ENCODE data around the gene NHSL1. TPM values are rescaled to one million over a fixed set of nuclear protein-coding genes. Genes with fewer than 3 reads are reported as not detected.
A peak's percentile ranks its signal among the peaks of the same experiment; 100 is the strongest.

Gene NHSL1
- total RNA-seq, 2 experiments from 2014 or later = 0.20 to 0.35 TPM

DNA sequence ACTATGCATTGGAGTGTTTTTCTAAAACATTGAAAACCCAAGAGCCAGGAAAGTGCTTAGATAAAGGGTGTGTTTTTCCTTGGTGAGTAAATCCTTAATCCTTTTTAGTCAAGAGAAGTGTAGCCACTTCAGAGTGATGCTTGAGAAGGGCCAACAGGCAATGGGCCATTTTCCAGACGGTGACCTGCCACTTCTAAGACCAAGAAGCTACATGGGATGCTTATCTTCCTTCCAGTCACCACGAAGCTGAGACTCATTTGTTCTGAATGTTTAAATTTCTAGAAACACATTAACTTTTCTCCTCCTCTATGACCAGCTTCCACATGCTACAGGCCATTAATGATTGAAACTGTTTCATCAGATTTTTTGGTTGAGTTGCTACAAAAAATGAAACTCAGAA lies 34.4 kb upstream of the NHSL1 start:
- no peak for DNase-seq
- CTCF ChIA-PET = interaction anchor here (1.0 kb wide), 1 partner anchor 10 kb away, joined by 3 read pairs; no protein-coding TSS in a partner anchor
- no peaks in the 10 kb centered on the region for H3K36me3 Mint-ChIP-seq
- no peaks in the 10 kb centered on the region for H3K4me1 Mint-ChIP-seq
- peaks cover 64% of the 10 kb centered on the region for H3K27me3 Mint-ChIP-seq
- H3K4me3 Mint-ChIP-seq = no peak overlapping the region
- no peak overlapping the region for H3K27ac Mint-ChIP-seq
- ATAC-seq = no peak
- H3K9me3 Mint-ChIP-seq (ENCODE audit: low read depth) = no peaks in the 10 kb centered on the region

DNA sequence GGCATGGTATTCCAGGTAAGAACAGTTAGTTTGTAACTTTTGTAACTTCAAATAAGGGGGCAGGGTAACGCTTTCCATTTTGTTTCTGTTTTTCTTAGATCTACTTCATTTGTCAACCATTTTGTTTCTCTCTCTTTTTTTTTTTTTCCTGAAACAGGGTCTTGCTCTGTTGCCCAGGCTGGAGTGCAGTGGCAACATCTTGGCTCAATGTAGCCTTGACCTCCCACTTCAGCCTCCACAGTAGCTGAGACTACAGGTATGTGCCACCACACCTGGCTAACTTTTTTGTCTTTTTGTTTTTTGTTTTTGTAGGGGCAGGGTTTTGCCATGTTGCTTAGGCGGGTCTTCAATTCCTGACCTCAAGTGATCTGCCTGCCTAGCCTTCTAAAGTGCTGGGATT lies 32.1 kb upstream of the NHSL1 start:
- Mint-ChIP-seq H3K4me3 (no peak overlapping the region), H3K9me3 (ENCODE audit: low read depth) (no peaks in the 10 kb centered on the region), H3K27me3 (peaks cover 55% of the 10 kb centered on the region), H3K4me1 (no peaks in the 10 kb centered on the region), H3K36me3 (no peaks in the 10 kb centered on the region), H3K27ac (no peak overlapping the region)
- DNase-seq (no peak), ATAC-seq (no peak)
- CTCF ChIA-PET = no interaction called here

GRCh38 chr6:138529478-138529877 lies 30.2 kb upstream of the NHSL1 start:
- ATAC-seq (no peak), DNase-seq (no peak)
- Mint-ChIP-seq H3K36me3 (no peaks in the 10 kb centered on the region), H3K4me1 (no peaks in the 10 kb centered on the region), H3K4me3 (no peak overlapping the region), H3K27ac (no peak overlapping the region), H3K27me3 (peaks cover 44% of the 10 kb centered on the region), H3K9me3 (ENCODE audit: low read depth) (no peaks in the 10 kb centered on the region)
- CTCF ChIA-PET = no interaction called here

- CTCF ChIA-PET = no interaction called here
- ATAC-seq (no peak), DNase-seq (no peak)
- Mint-ChIP-seq H3K27ac (no peak overlapping the region), H3K4me3 (no peak overlapping the region), H3K36me3 (no peaks in the 10 kb centered on the region), H3K4me1 (no peaks in the 10 kb centered on the region), H3K27me3 (peaks cover 41% of the 10 kb centered on the region), H3K9me3 (ENCODE audit: low read depth) (no peaks in the 10 kb centered on the region)
Measured at GRCh38 chr6:138528956-138529355, 29.7 kb upstream of the NHSL1 start.

- Mint-ChIP-seq H3K4me3 (no peak overlapping the region), H3K36me3 (no peaks in the 10 kb centered on the region), H3K9me3 (ENCODE audit: low read depth) (no peaks in the 10 kb centered on the region), H3K27me3 (peaks cover 37% of the 10 kb centered on the region), H3K4me1 (no peaks in the 10 kb centered on the region), H3K27ac (no peak overlapping the region)
- no peak for DNase-seq
- CTCF ChIA-PET = interaction anchor here (0.8 kb wide), 1 partner anchor 10 kb away, joined by 3 read pairs; no protein-coding TSS in a partner anchor
- ATAC-seq = no peak
Measured at GRCh38 chr6:138528137-138528536, 28.8 kb upstream of the NHSL1 start.

GRCh38 chr6:138527411-138528088 lies 28.3 kb upstream of the NHSL1 start:
- Mint-ChIP-seq H3K27me3 (peaks cover 32% of the 10 kb centered on the region), H3K27ac (no peak overlapping the region), H3K4me3 (no peak overlapping the region), H3K36me3 (no peaks in the 10 kb centered on the region), H3K4me1 (no peaks in the 10 kb centered on the region), H3K9me3 (ENCODE audit: low read depth) (no peaks in the 10 kb centered on the region)
- CTCF ChIA-PET = interaction anchor here (0.8 to 1.2 kb wide), 2 partner anchors 10 kb away, joined by 3 to 6 read pairs; no protein-coding TSS in a partner anchor
- no peak for DNase-seq
- ATAC-seq = no peak

GRCh38 chr6:138526822-138527235 lies 27.5 kb upstream of the NHSL1 start:
- ATAC-seq (no peak), DNase-seq (no peak)
- no peaks in the 10 kb centered on the region for H3K9me3 Mint-ChIP-seq (ENCODE audit: low read depth)
- no peak overlapping the region for H3K27ac Mint-ChIP-seq
- H3K27me3 Mint-ChIP-seq = peaks cover 26% of the 10 kb centered on the region
- no peak overlapping the region for H3K4me3 Mint-ChIP-seq
- H3K36me3 Mint-ChIP-seq = no peaks in the 10 kb centered on the region
- CTCF ChIA-PET = interaction anchor here (1.2 kb wide), 1 partner anchor 9 kb away, joined by 6 read pairs; no protein-coding TSS in a partner anchor
- H3K4me1 Mint-ChIP-seq = peaks cover under 1% of the 10 kb centered on the region

DNA sequence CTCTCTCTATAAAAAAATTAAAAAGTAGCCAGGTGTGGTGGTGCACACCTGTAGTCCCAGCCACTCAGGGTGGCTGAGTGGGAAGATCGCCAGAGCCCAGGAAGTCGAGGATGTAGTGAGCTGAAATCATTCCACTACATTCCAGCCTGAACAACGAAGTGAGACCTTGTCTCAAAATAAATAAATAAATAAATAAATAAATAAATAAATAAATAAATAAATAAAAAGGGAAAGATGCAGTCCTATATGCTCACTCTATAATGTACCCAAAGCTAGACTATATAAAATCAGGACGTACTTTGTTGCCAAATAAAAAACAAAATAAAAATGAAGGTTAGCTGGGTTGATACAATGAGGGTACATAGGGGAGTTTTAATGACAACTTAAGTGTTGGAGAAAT lies 26.1 kb upstream of the NHSL1 start:
- H3K9me3 Mint-ChIP-seq (ENCODE audit: low read depth) = no peaks in the 10 kb centered on the region
- ATAC-seq (no peak), DNase-seq (no peak)
- H3K27me3 Mint-ChIP-seq = peaks cover 20% of the 10 kb centered on the region
- H3K27ac Mint-ChIP-seq = no peak overlapping the region
- H3K36me3 Mint-ChIP-seq = no peaks in the 10 kb centered on the region
- H3K4me3 Mint-ChIP-seq = no peak overlapping the region
- CTCF ChIA-PET = no interaction called here
- peaks cover 3% of the 10 kb centered on the region for H3K4me1 Mint-ChIP-seq

- Mint-ChIP-seq H3K36me3 (no peaks in the 10 kb centered on the region), H3K27ac (no peak overlapping the region), H3K4me1 (peaks cover 3% of the 10 kb centered on the region), H3K9me3 (ENCODE audit: low read depth) (no peaks in the 10 kb centered on the region), H3K4me3 (no peak overlapping the region), H3K27me3 (peaks cover 17% of the 10 kb centered on the region)
- CTCF ChIA-PET = no interaction called here
- DNase-seq (no peak), ATAC-seq (no peak)
Measured at GRCh38 chr6:138524526-138524925, 25.2 kb upstream of the NHSL1 start.

DNA sequence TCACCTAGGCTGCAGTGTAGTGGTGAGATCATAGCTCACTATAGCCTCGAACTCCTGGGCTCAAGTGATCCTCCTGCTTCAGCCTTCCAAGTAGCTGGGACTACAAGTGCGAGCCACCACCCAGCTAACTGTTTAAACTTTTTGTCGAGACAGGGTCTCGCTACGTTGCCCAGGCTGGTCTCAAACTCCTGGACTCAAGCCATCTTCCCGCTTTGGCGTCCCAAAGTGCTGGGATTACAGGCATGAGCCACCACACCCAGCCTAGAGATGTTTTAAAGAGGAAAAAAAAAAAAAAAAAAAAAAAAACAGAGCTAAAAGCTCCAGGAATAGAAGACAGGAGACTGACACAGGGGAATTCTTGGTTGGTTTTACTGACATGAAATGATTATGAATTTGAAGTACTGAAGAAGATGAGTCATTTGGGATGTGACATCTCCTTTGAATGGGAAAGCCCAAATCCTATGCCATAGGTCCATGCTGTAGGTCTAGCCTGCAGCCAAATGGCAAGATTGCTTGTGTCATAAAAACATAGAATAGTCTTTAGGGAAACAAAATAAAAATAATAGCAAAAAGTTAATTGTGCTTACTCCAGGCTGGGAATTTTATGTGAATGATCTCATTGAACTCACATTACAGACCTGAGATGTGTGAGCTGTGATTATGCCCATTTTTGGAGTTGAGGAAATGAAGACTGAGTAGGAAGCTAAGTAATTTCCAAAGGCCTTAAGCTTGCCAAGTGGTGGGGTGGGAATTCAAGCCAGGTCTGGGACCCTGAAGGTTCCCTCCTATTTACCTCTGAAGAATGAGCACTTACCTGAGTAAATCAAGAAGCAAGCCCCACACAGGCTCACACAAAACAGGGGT lies 24.3 kb upstream of the NHSL1 start:
- CTCF ChIA-PET = interaction anchor here (0.6 to 1.0 kb wide), 2 partner anchors 94 to 1731 kb away, joined by 3 read pairs; no protein-coding TSS in a partner anchor
- ATAC-seq = no peak
- Mint-ChIP-seq H3K36me3 (no peaks in the 10 kb centered on the region), H3K4me1 (peaks cover 3% of the 10 kb centered on the region), H3K4me3 (no peak overlapping the region), H3K9me3 (ENCODE audit: low read depth) (no peaks in the 10 kb centered on the region), H3K27me3 (peaks cover 16% of the 10 kb centered on the region), H3K27ac (no peak overlapping the region)
- DNase-seq = no peak

- no peak for DNase-seq
Measured at GRCh38 chr6:138522611-138523010, 23.3 kb upstream of the NHSL1 start.

GRCh38 chr6:138521790-138522189 lies 22.5 kb upstream of the NHSL1 start:
- no peaks in the 10 kb centered on the region for H3K9me3 Mint-ChIP-seq (ENCODE audit: low read depth)
- H3K27me3 Mint-ChIP-seq = peaks cover 14% of the 10 kb centered on the region
- DNase-seq = no peak
- CTCF ChIA-PET = interaction anchor here (1.3 to 2.1 kb wide), 2 partner anchors 16 to 66 kb away, joined by 3 to 5 read pairs; no protein-coding TSS in a partner anchor
- ATAC-seq = no peak
- peaks cover 6% of the 10 kb centered on the region for H3K4me1 Mint-ChIP-seq
- no peak overlapping the region for H3K27ac Mint-ChIP-seq
- no peak overlapping the region for H3K4me3 Mint-ChIP-seq
- H3K36me3 Mint-ChIP-seq = no peaks in the 10 kb centered on the region

More at GRCh38 chr6:138522611-138523010, 23.3 kb upstream of the NHSL1 start:
- H3K27ac Mint-ChIP-seq = no peak overlapping the region
- H3K27me3 Mint-ChIP-seq = peaks cover 21% of the 10 kb centered on the region
- no peak for ATAC-seq
- CTCF ChIA-PET = interaction anchor here (1.0 kb wide), 2 partner anchors 13 to 93 kb away, joined by 3 read pairs; no protein-coding TSS in a partner anchor
- H3K9me3 Mint-ChIP-seq (ENCODE audit: low read depth) = no peaks in the 10 kb centered on the region
- H3K4me3 Mint-ChIP-seq = no peak overlapping the region
- peaks cover 5% of the 10 kb centered on the region for H3K4me1 Mint-ChIP-seq
- H3K36me3 Mint-ChIP-seq = no peaks in the 10 kb centered on the region

GRCh38 chr6:138520463-138520862 lies 21.2 kb upstream of the NHSL1 start:
- CTCF ChIA-PET = interaction anchor here (0.6 to 5.1 kb wide), 15 partner anchors 10 to 407 kb away, joined by 3 to 18 read pairs (median 5); partner anchors contain the start of gene HEBP2
- ATAC-seq (peak; percentile 38), DNase-seq (no peak)
- peaks cover 12% of the 10 kb centered on the region for H3K27me3 Mint-ChIP-seq
- H3K4me1 Mint-ChIP-seq = peaks cover 17% of the 10 kb centered on the region
- H3K27ac Mint-ChIP-seq = no peak overlapping the region
- no peak overlapping the region for H3K4me3 Mint-ChIP-seq
- no peaks in the 10 kb centered on the region for H3K9me3 Mint-ChIP-seq (ENCODE audit: low read depth)
- H3K36me3 Mint-ChIP-seq = no peaks in the 10 kb centered on the region
